Pancreas (tissue), 10 donors: ENCODE results near the gene JPH2. TPM values are rescaled to one million over a fixed set of nuclear protein-coding genes. Genes with fewer than 3 reads are reported as not detected.

Experiments used
- ATAC-seq, 4 donors: fragments of 200-7000 bp; cut with Tn5 transposase; one replicate each; pipeline versions ENCODE4 v1.8.0 to v1.9.1; 2020; ENCODE audit warnings: mild to moderate bottlenecking in 4 of 4, moderate library complexity in 4 of 4
- DNase-seq, 6 donors: peaks; one replicate each; pipeline ENCODE4 v3.0.0-alpha.2; 2020
- FAIRE-seq: peaks from 2 replicates; lab custom pipeline; 2012; peaks lifted over from hg19 to GRCh38; lab: Jason Lieb, UNC
- H3K27ac ChIP-seq, 4 donors: fragments of 200-600 bp; sonication (generic); 1 replicate in 3 of 4; 2 replicates in 1 of 4; pipeline versions ENCODE4 v1.5.0 to v1.8.0; 2020
- H3K27me3 ChIP-seq, 4 donors: fragments of 200-600 bp; one replicate each; pipeline ENCODE4 v1.8.0; 2021
- H3K36me3 ChIP-seq, 3 donors: fragments of 200-600 bp; sonication (generic) in 1 of 3; one replicate each; pipeline versions ENCODE4 v1.5.0 to v1.8.0; 2020 to 2021
- H3K4me1 ChIP-seq, 3 donors: fragments of 200-600 bp; one replicate each; pipeline ENCODE4 v1.8.0; 2021
- H3K4me3 ChIP-seq, 4 donors: fragments of 200-600 bp; sonication (generic) in 2 of 4; one replicate each; pipeline versions ENCODE4 v1.5.0 to v1.8.0; 2020 to 2021
- H3K9me3 ChIP-seq, 4 donors: fragments of 200-600 bp; one replicate each; pipeline ENCODE4 v1.8.0; 2021
- WGBS, 2 donors: extraction: QIAGEN DNeasy Blood & Tissue Kit; methylation state at CpG; one replicate each; pipeline ENCODE4 v1.1.7; 2013; 5-methylcytosine and 5-hydroxymethylcytosine counted together
- intact Hi-C, 3 donors: fragments of 100-400 bp; cut with DNase I; formaldehyde crosslinking; loops; one replicate each; pipeline versions ENCODE4 v1.11.1 to v1.14.2; 2022
- polyA plus RNA-seq, 2 donors: library from polyadenylated mRNA; stranded (reverse); fragments of 200-250 nt; gene quantifications; one replicate each; pipeline ENCODE4 v1.2.3, GENCODE V29; 2013
- total RNA-seq, 6 donors: library from RNA; stranded (reverse); fragmentation: NEBNext Ultra II Directional in 4 of 6; extraction: Animal tissue kit (Norgen Biotek cat#: 25700) in 4 of 6; gene quantifications; one replicate each; pipeline versions ENCODE4 v1.2.1 to v1.2.4, GENCODE V29; 2021 to 2023
- TF ChIP-seq, protein P1 (sequence below), 4 donors: fragments of 200-600 bp; sonication (generic) in 3 of 4; IDR thresholded peaks; one replicate each; pipeline versions ENCODE4 v1.5.0 to v1.8.0; 2021; ENCODE audit warnings: antibody characterized with exemption in 4 of 4
- donor health status: healthy with polysubstance abuse.
- donor health status: DM: no; HTN: no; CAD: no; lungs with moderate emphysema.
- donor health status: DM: no; HTN: no; CAD: no.
- donor health status: control.
- donor health status: control.
- donor health status: Bipolar disorder and iron deficiency.
- donor health status: DM: yes; HTN: yes; CAD: no.
- donor health status: DM: no; HTN: no; CAD: no.
- donor health status: DM: no; HTN: no; CAD: no.
- donor health status: DM: yes; HTN: yes; CAD: no.

Gene JPH2
- total and polyA plus RNA-seq, 8 donors = 0.09 to 1.1 (median 0.30) TPM

DNA sequence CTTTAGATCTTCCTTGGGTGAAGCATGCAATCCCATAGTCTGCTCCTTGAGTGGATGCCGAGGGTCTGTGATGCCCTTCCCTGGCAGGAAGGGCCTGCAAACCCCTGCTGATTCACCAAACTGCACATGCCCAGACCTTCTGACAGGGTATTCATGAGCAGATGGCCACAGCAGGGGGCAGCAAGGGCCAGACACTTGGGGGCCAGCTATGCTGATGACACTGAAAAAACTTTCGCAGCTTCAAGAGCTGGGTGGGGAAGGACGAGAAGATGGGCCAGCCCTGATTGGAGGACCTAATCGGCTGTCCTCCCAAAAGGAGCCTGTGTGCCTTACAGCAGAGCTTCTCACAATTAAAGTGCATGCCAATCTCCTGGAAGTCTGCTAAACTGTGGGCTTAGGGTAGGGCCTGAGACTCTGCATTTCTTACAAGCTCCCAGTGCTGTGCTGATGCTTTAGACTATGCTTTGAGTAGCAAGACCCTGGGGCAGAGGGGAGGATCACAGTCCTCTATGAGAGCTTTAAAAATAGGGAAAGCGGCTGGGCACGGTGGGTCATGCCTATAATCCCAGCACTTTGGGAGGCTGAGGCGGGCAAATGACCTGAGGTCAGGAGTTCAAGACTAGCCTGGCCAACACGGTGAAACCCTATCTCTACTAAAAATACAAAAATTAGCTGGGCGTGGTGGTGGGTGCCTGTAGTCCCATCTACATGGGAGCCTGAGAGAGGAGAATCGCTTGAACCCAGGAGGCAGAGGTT lies 44.9 kb upstream of the JPH2 start:
- DNase-seq = no peak
- 83 to 89% methylated on average over 10 of the region's 10 CpGs for WGBS, 2 donors
- Histone ChIP-seq H3K9me3 (no peaks in the 10 kb centered on the region), H3K4me3 (no peak overlapping the region), H3K27ac (no peak overlapping the region), H3K27me3 (no peaks in the 10 kb centered on the region), H3K36me3 (no peaks in the 10 kb centered on the region), H3K4me1 (no peaks in the 10 kb centered on the region)
- no peak for FAIRE-seq
- TF ChIP-seq, protein P1, sequence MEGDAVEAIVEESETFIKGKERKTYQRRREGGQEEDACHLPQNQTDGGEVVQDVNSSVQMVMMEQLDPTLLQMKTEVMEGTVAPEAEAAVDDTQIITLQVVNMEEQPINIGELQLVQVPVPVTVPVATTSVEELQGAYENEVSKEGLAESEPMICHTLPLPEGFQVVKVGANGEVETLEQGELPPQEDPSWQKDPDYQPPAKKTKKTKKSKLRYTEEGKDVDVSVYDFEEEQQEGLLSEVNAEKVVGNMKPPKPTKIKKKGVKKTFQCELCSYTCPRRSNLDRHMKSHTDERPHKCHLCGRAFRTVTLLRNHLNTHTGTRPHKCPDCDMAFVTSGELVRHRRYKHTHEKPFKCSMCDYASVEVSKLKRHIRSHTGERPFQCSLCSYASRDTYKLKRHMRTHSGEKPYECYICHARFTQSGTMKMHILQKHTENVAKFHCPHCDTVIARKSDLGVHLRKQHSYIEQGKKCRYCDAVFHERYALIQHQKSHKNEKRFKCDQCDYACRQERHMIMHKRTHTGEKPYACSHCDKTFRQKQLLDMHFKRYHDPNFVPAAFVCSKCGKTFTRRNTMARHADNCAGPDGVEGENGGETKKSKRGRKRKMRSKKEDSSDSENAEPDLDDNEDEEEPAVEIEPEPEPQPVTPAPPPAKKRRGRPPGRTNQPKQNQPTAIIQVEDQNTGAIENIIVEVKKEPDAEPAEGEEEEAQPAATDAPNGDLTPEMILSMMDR (IDR thresholded peaks at IDR 0.05) = no peak
- intact Hi-C loops = no loop called here
- ATAC-seq = no peak

- 80 to 82% methylated on average over 7 of the region's 7 CpGs for WGBS, 2 donors
- Histone ChIP-seq H3K4me1 (no peaks in the 10 kb centered on the region), H3K36me3 (no peaks in the 10 kb centered on the region), H3K4me3 (no peak overlapping the region), H3K27me3 (no peaks in the 10 kb centered on the region), H3K9me3 (no peaks in the 10 kb centered on the region), H3K27ac (no peak overlapping the region)
- DNase-seq = no peak
- intact Hi-C loops = no loop called here
- no peak for ATAC-seq
- FAIRE-seq = no peak
- TF ChIP-seq, protein P1 (IDR thresholded peaks at IDR 0.05) = no peak
These were observed 44.2 kb upstream of the JPH2 start for GRCh38 chr20:44231193-44231592.

DNA sequence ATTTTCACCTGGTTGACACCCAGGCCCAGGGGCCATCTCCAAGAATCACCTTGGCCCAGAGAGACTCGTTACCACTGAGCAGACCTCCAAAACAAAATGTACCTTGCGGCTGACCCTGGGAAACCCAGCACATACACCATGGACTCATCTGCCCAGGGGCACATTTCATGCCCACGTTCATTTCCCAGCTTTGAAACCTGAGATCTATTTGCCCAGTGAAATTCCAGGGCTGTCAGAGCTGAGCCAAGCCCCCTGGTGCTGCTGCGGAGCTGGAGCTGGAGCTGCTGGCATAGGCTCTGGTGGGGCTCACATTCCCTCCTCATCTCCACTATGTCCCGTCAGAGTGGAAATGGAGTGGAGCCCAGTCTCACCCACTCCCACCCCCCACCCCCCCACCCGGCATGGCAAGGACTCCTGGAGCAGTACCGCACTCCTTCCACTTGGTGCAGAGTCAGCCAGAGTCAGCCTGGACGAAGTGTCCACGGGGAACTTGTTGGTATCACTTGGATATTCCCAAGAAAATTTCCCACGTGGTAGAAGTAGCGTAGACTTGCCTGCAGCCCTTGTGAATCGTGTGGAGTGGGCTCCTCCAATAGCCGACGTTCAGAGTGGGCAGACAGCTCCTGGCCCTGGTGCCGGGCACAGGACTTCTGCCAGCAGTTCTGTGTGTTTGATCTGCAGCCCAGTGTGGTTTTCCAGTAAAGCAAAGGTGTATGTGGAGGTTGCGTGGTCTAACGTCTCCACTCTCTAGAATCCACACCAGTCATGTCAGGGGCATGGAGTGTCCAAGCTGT lies 41.7 kb upstream of the JPH2 start:
- Histone ChIP-seq H3K36me3 (no peaks in the 10 kb centered on the region), H3K4me3 (no peak overlapping the region), H3K4me1 (no peaks in the 10 kb centered on the region), H3K27ac (no peak overlapping the region), H3K27me3 (no peaks in the 10 kb centered on the region), H3K9me3 (no peaks in the 10 kb centered on the region)
- TF ChIP-seq, protein P1 (IDR thresholded peaks at IDR 0.05) = no peak
- intact Hi-C loops = loop anchor here in 1 of 3 donors (10.0 kb wide), 1 partner anchor 236 kb away; no protein-coding TSS in a partner anchor
- 69 to 75% methylated on average over 17 of the region's 17 CpGs for WGBS, 2 donors
- FAIRE-seq = no peak
- DNase-seq = no peak
- no peak for ATAC-seq

DNA sequence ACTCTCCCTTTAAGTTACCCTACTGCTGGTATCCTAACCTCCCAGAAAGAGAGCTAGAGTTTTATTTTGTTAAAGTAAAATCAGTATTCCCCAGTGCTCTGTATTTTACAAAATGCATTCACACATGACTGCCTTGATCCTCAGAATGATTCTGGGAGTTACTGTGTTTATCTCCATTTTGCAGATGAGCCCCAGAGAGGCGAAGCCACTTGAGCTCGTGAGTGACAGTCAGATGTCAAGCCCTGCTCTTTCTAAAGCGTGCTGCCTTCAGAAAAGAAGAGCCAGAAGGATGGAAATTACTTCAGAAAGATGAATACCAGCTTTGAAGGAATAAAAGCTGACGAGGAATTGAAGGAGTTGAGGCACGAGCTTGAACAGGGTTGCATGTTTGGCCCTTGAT lies 37.6 kb upstream of the JPH2 start:
- no peak for DNase-seq
- H3K4me3 ChIP-seq = no peak overlapping the region
- WGBS, 2 donors = 90 to 97% methylated on average over 5 of the region's 5 CpGs
- no peaks in the 10 kb centered on the region for H3K4me1 ChIP-seq
- no peak for FAIRE-seq
- intact Hi-C loops = loop anchor here in 1 of 3 donors (10.0 kb wide), 1 partner anchor 240 kb away; no protein-coding TSS in a partner anchor
- no peaks in the 10 kb centered on the region for H3K9me3 ChIP-seq
- TF ChIP-seq, protein P1 (IDR thresholded peaks at IDR 0.05) = no peak
- no peaks in the 10 kb centered on the region for H3K36me3 ChIP-seq
- H3K27me3 ChIP-seq = no peaks in the 10 kb centered on the region
- H3K27ac ChIP-seq = no peak overlapping the region
- no peak for ATAC-seq
